HFFc6 (cell line): ENCODE results near the gene SATB2. TPM values are rescaled to one million over a fixed set of nuclear protein-coding genes. Genes with fewer than 3 reads are reported as not detected.

Experiments used
- DNase-seq: peaks from one replicate; pipeline ENCODE4 v3.0.0-alpha.2; 2018
- H3K27ac Mint-ChIP-seq: 2 replicates; pipeline ENCODE4 v1.8.0; 2020; ENCODE audit warnings: mild to moderate bottlenecking, mixed read lengths
- H3K27me3 Mint-ChIP-seq: 2 replicates; pipeline ENCODE4 v1.8.0; 2021; ENCODE audit warnings: mild to moderate bottlenecking, moderate library complexity, mixed read lengths; ENCODE audit not compliant: insufficient read depth
- H3K36me3 Mint-ChIP-seq: 2 replicates; pipeline ENCODE4 v1.8.0; 2021; ENCODE audit warnings: low read depth, mixed read lengths
- H3K4me1 Mint-ChIP-seq: 2 replicates; pipeline ENCODE4 v1.8.0; 2020; ENCODE audit warnings: low read depth, mixed read lengths
- H3K4me3 Mint-ChIP-seq: 2 replicates; pipeline ENCODE4 v1.8.0; 2020; ENCODE audit warnings: mild to moderate bottlenecking, moderate library complexity, mixed read lengths
- H3K9me3 Mint-ChIP-seq: 2 replicates; pipeline ENCODE4 v1.8.0; 2020; ENCODE audit warnings: mild to moderate bottlenecking, mixed read lengths
- CTCF ChIP-seq: fragments of 200-600 bp; sonication (generic); IDR thresholded peaks from 2 replicates; pipeline ENCODE4 v1.5.0; 2021; ENCODE audit warnings: antibody characterized with exemption, mild to moderate bottlenecking
- total RNA-seq, 6 experiments: library from RNA; stranded (reverse); fragmentation: NEBNext Ultra II Directional; extraction: Animal tissue kit (Norgen Biotek cat#: 25700); gene quantifications; 2 replicates in 1 of 6; 3 replicates in 5 of 6; pipeline ENCODE4 v1.2.3, GENCODE V29; 2021

SATB2 gene
- total RNA-seq, 6 experiments from 2014 or later, result 7.4 to 12.7 (median 11.9) TPM

- H3K9me3 Mint-ChIP-seq, result no peaks in the 10 kb centered on the region; the same call in 1 of the 2 replicates
- no peak for DNase-seq
- H3K4me1 Mint-ChIP-seq, result peaks cover 11% of the 10 kb centered on the region
- peaks cover 18% of the 10 kb centered on the region for H3K36me3 Mint-ChIP-seq
- no peak for TF ChIP-seq CTCF
- no peak overlapping the region for H3K4me3 Mint-ChIP-seq
- H3K27me3 Mint-ChIP-seq, result no peaks in the 10 kb centered on the region
- H3K27ac Mint-ChIP-seq, result no peak overlapping the region
These were observed 178.6 kb downstream of the SATB2 start for GRCh38 chr2:199279146-199279545.

GRCh38 chr2:199278099-199278498, 179.6 kb downstream of the SATB2 start:
- Mint-ChIP-seq H3K4me1 (peaks cover 21% of the 10 kb centered on the region), H3K27ac (no peak overlapping the region), H3K4me3 (no peak overlapping the region), H3K27me3 (no peaks in the 10 kb centered on the region), H3K36me3 (peaks cover 10% of the 10 kb centered on the region), H3K9me3 (no peaks in the 10 kb centered on the region; the same call in 1 of the 2 replicates)
- DNase-seq, result no peak
- no peak for TF ChIP-seq CTCF

GRCh38 chr2:199273042-199273511, 184.7 kb downstream of the SATB2 start:
- H3K36me3 Mint-ChIP-seq, result peaks cover 10% of the 10 kb centered on the region
- no peaks in the 10 kb centered on the region for H3K9me3 Mint-ChIP-seq
- H3K27ac Mint-ChIP-seq, result no peak overlapping the region; the same call in 1 of the 2 replicates
- peaks cover 27% of the 10 kb centered on the region for H3K4me1 Mint-ChIP-seq
- peaks cover 4% of the 10 kb centered on the region; the same call in 1 of the 2 replicates for H3K27me3 Mint-ChIP-seq
- no peak for TF ChIP-seq CTCF
- no peak overlapping the region for H3K4me3 Mint-ChIP-seq
- DNase-seq, result peak; percentile 62

- H3K4me3 Mint-ChIP-seq, result no peak overlapping the region
- TF ChIP-seq CTCF, result no peak
- peaks cover 16% of the 10 kb centered on the region for H3K36me3 Mint-ChIP-seq
- no peaks in the 10 kb centered on the region for H3K4me1 Mint-ChIP-seq
- peaks cover 24% of the 10 kb centered on the region for H3K9me3 Mint-ChIP-seq
- H3K27ac Mint-ChIP-seq, result no peak overlapping the region
- DNase-seq, result no peak
- peaks cover 7% of the 10 kb centered on the region for H3K27me3 Mint-ChIP-seq
These were observed 195.8 kb downstream of the SATB2 start for GRCh38 chr2:199261936-199262335.

GRCh38 chr2:199261239-199261638, 196.5 kb downstream of the SATB2 start:
- peak; percentile 56 for DNase-seq
- Mint-ChIP-seq H3K4me3 (no peak overlapping the region), H3K4me1 (no peaks in the 10 kb centered on the region), H3K27ac (no peak overlapping the region), H3K9me3 (peaks cover 24% of the 10 kb centered on the region), H3K36me3 (peaks cover 16% of the 10 kb centered on the region), H3K27me3 (peaks cover 7% of the 10 kb centered on the region)
- no peak for TF ChIP-seq CTCF

GRCh38 chr2:199259671-199260070, 198.1 kb downstream of the SATB2 start:
- H3K4me3 Mint-ChIP-seq, result no peak overlapping the region
- H3K27ac Mint-ChIP-seq, result no peak overlapping the region
- no peak for TF ChIP-seq CTCF
- DNase-seq, result no peak
- peaks cover 4% of the 10 kb centered on the region for H3K27me3 Mint-ChIP-seq
- H3K9me3 Mint-ChIP-seq, result peaks cover 24% of the 10 kb centered on the region
- H3K36me3 Mint-ChIP-seq, result peaks cover 16% of the 10 kb centered on the region
- H3K4me1 Mint-ChIP-seq, result peaks cover 3% of the 10 kb centered on the region; the same call in 1 of the 2 replicates
